Activated CD8-positive, alpha-beta memory T cell treated with anti-CD3 and anti-CD28 coated beads for 36 hours (primary cell): ENCODE data around the gene RAB8B. TPM values are rescaled to one million over a fixed set of nuclear protein-coding genes. Genes with fewer than 3 reads are reported as not detected.

Source experiments
- CTCF ChIA-PET: fragments of 350-600 bp; sonication (Branson Sonifier 250); formaldehyde crosslinking; loops from one replicate; lab custom pipeline; 2021; ENCODE audit warnings: antibody characterized with exemption; lab: Charles Lee
- POLR2A ChIA-PET: fragments of 350-600 bp; sonication (Branson Sonifier 250); formaldehyde crosslinking; loops from one replicate; lab custom pipeline; 2021; ENCODE audit warnings: antibody characterized with exemption; lab: Charles Lee
- total RNA-seq, 2 experiments: library from RNA; stranded (reverse); gene quantifications; one replicate each; pipeline ENCODE4 v1.2.3, GENCODE V29; 2021

RAB8B gene
- total RNA-seq, 2 experiments from 2014 or later: 156 to 165 TPM

- ChIA-PET POLR2A (no interaction called here), CTCF (no interaction called here)
Measured at GRCh38 chr15:63313825-63314224, 124.4 kb downstream of the RAB8B start.

GRCh38 chr15:63314409-63314808, 125.0 kb downstream of the RAB8B start:
- CTCF ChIA-PET: no interaction called here

More at GRCh38 chr15:63314409-63314808, 125.0 kb downstream of the RAB8B start:
- POLR2A ChIA-PET: no interaction called here

Other genes starting within 250 kb of the RAB8B start
- gene TPM1, start 146.9 kb upstream of the RAB8B start, total RNA-seq: 1 to 10 TPM; 8.0 to 8.5 TPM
- gene LACTB, start 67.7 kb upstream of the RAB8B start, total RNA-seq: 10 to 100 TPM; 28.4 to 29.1 TPM
- 100 to 1,000 TPM; 160 to 166 TPM for gene RPS27L, start 32.1 kb upstream of the RAB8B start, total RNA-seq
- 1 to 10 TPM; 5.7 to 7.4 TPM for gene APH1B, start 88.0 kb downstream of the RAB8B start, total RNA-seq
- gene CA12, start 192.2 kb downstream of the RAB8B start, total RNA-seq: not detected